CD4-positive, alpha-beta memory T cell (primary cell): ENCODE results near the gene CLEC4M. TPM values are rescaled to one million over a fixed set of nuclear protein-coding genes. Genes with fewer than 3 reads are reported as not detected.

ENCODE experiments used
- CTCF ChIA-PET: fragments of 350-600 bp; sonication (Branson Sonifier 250); formaldehyde crosslinking; loops from one replicate; lab custom pipeline; 2021; ENCODE audit warnings: inconsistent platforms; ENCODE audit not compliant: partially characterized antibody; lab: Charles Lee
- POLR2A ChIA-PET: fragments of 350-600 bp; sonication (Branson Sonifier 250); formaldehyde crosslinking; loops from one replicate; lab custom pipeline; 2021; ENCODE audit not compliant: partially characterized antibody; lab: Charles Lee
- DNase-seq, 5 donors: peaks; one replicate each; pipeline versions ENCODE4 v3.0.0 to v3.0.0-alpha.2; 2020 to 2022; ENCODE audit warnings: mixed read lengths in 1 of 5
- H3K27ac ChIP-seq: one replicate; pipeline ENCODE4 v1.7.0; 2013; ENCODE audit warnings: low read depth, low read length
- H3K27me3 ChIP-seq: 2 replicates; pipeline ENCODE4 v1.7.0; 2013; ENCODE audit warnings: mild to moderate bottlenecking, low read length, moderate library complexity; ENCODE audit not compliant: insufficient read depth
- H3K36me3 ChIP-seq: 2 replicates; pipeline ENCODE4 v1.7.0; 2013; ENCODE audit warnings: mild to moderate bottlenecking, low read length, moderate library complexity; ENCODE audit not compliant: insufficient read depth
- H3K4me1 ChIP-seq: 2 replicates; pipeline ENCODE4 v1.7.0; 2013; ENCODE audit warnings: mild to moderate bottlenecking, low read length, moderate library complexity; ENCODE audit not compliant: insufficient read depth
- H3K4me3 ChIP-seq, 2 donors: one replicate each; pipeline ENCODE4 v1.7.0; 2013; ENCODE audit warnings: low read length in 2 of 2, mild to moderate bottlenecking in 1 of 2
- H3K9me3 ChIP-seq, 2 donors: one replicate each; pipeline ENCODE4 v1.7.0; 2013; ENCODE audit warnings: low read length in 2 of 2, control low read depth in 1 of 2; ENCODE audit not compliant: control insufficient read depth in 1 of 2
- H3K27ac Mint-ChIP-seq, 7 donors: one replicate each; pipeline ENCODE4 v1.8.0; 2020 to 2021; ENCODE audit warnings: mixed read lengths in 7 of 7, mild to moderate bottlenecking in 6 of 7, inconsistent platforms in 3 of 7, moderate library complexity in 3 of 7
- H3K27me3 Mint-ChIP-seq, 2 donors: one replicate each; pipeline ENCODE4 v1.8.0; 2020 to 2021; ENCODE audit warnings: mixed read lengths in 2 of 2
- H3K36me3 Mint-ChIP-seq, 2 donors: one replicate each; pipeline ENCODE4 v1.8.0; 2020 to 2021; ENCODE audit warnings: mixed read lengths in 2 of 2, inconsistent platforms in 1 of 2, mild to moderate bottlenecking in 1 of 2
- H3K4me1 Mint-ChIP-seq, 4 donors: one replicate each; pipeline ENCODE4 v1.8.0; 2020 to 2021; ENCODE audit warnings: mixed read lengths in 4 of 4, mild to moderate bottlenecking in 1 of 4
- H3K4me3 Mint-ChIP-seq, 8 donors: one replicate each; pipeline ENCODE4 v1.8.0; 2020 to 2021; ENCODE audit warnings: mixed read lengths in 8 of 8, mild to moderate bottlenecking in 7 of 8, moderate library complexity in 6 of 8, inconsistent platforms in 3 of 8
- H3K9me3 Mint-ChIP-seq, 8 donors: one replicate each; pipeline ENCODE4 v1.8.0; 2020 to 2021; ENCODE audit warnings: mixed read lengths in 8 of 8, mild to moderate bottlenecking in 5 of 8, inconsistent platforms in 3 of 8, moderate library complexity in 1 of 8
- intact Hi-C: fragments of 100-400 bp; cut with micrococcal nuclease; formaldehyde crosslinking; loops from one replicate; pipeline ENCODE4 v1.15.1; 2023
- polyA plus RNA-seq, 2 donors: library from polyadenylated mRNA; unstranded; fragments of 300-500 nt; fragmentation: Illumina TruSeq; gene quantifications; one replicate each; pipeline ENCODE4 v1.2.3, GENCODE V29; 2021
- total RNA-seq, 2 experiments: library from RNA; stranded (reverse); gene quantifications; one replicate each; pipeline ENCODE4 v1.2.3, GENCODE V29; 2021

The CLEC4M gene
- total and polyA plus RNA-seq, 4 experiments from 2014 or later = not detected

- DNase-seq = no peak
- H3K36me3 Mint-ChIP-seq = peaks cover 0 to 7% of the 10 kb centered on the region in 2 donors
- Histone ChIP-seq H3K4me1 (peaks cover 18% of the 10 kb centered on the region), H3K4me3 (no peak overlapping the region), H3K27ac (no peak overlapping the region), H3K27me3 (no peaks in the 10 kb centered on the region), H3K36me3 (no peaks in the 10 kb centered on the region), H3K9me3 (no peaks in the 10 kb centered on the region)
- peaks cover 0 to 26% (median 6%) of the 10 kb centered on the region in 8 donors for H3K9me3 Mint-ChIP-seq
- ChIA-PET CTCF (interaction anchor here (0.8 to 2.8 kb wide), 3 partner anchors 11 to 137 kb away, joined by 3 to 9 read pairs (median 3); partner anchors contain the start of gene TRAPPC5), POLR2A (interaction anchor here (0.7 kb wide), 1 partner anchor 10 kb away, joined by 3 read pairs; no protein-coding TSS in a partner anchor)
- H3K27ac Mint-ChIP-seq = no peak overlapping the region
- intact Hi-C loops = no loop called here
- peaks cover 9 to 12% of the 10 kb centered on the region in 2 donors for H3K27me3 Mint-ChIP-seq
- no peak overlapping the region for H3K4me3 Mint-ChIP-seq
- peaks cover 5 to 24% (median 15%) of the 10 kb centered on the region in 4 donors for H3K4me1 Mint-ChIP-seq
These were observed 54.8 kb downstream of the CLEC4M start for GRCh38 chr19:7817801-7818200.

DNA sequence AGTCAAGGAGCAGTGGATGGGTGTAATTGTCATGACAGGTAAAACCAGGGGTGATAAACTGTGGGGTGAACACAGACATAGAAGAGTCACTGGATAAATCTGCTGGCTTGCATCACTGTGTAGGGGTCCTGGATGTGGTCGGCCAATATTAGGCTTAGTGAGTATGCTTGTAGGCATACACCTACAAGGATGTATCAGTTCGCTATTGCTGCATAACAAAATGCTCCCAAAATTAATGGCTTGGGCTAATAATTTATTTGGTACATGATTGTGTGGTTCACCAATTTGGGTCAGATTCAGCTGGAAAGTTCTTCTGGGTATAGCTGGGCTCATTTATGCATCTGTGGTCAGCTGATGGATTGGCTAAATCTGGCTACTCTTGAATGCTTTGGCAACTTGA lies 55.8 kb downstream of the CLEC4M start:
- Mint-ChIP-seq H3K9me3 (peaks cover 0 to 24% (median 6%) of the 10 kb centered on the region in 8 donors), H3K4me1 (peaks cover 5 to 24% (median 15%) of the 10 kb centered on the region in 4 donors), H3K36me3 (peaks cover 0 to 7% of the 10 kb centered on the region in 2 donors), H3K27me3 (peaks cover 12 to 13% of the 10 kb centered on the region in 2 donors), H3K27ac (no peak overlapping the region), H3K4me3 (no peak overlapping the region)
- ChIA-PET POLR2A (interaction anchor here (1.9 kb wide), 1 partner anchor 138 kb away, joined by 4 read pairs; the partner anchor contains the start of gene TRAPPC5), CTCF (interaction anchor here (1.4 to 2.8 kb wide), 3 partner anchors 10 to 251 kb away, joined by 4 to 9 read pairs (median 6); no protein-coding TSS in a partner anchor)
- peaks cover 18% of the 10 kb centered on the region for H3K4me1 ChIP-seq
- no peaks in the 10 kb centered on the region for H3K36me3 ChIP-seq
- H3K4me3 ChIP-seq = no peak overlapping the region
- H3K9me3 ChIP-seq = no peaks in the 10 kb centered on the region
- intact Hi-C loops = no loop called here
- no peaks in the 10 kb centered on the region for H3K27me3 ChIP-seq
- DNase-seq = no peak
- no peak overlapping the region for H3K27ac ChIP-seq

Other genes starting within 250 kb of the CLEC4M start
- 1 to 10 TPM; 8.4 to 8.7 TPM for gene ZNF358, start 247.1 kb upstream of the CLEC4M start, total RNA-seq
- gene ZNF358, start 247.1 kb upstream of the CLEC4M start, polyA plus RNA-seq = 1 to 10 TPM in 1 of 2 donors, not detected in 1; 1.6 TPM
- gene MCOLN1, start 240.6 kb upstream of the CLEC4M start, total RNA-seq = 10 to 100 TPM; 14.1 to 14.9 TPM
- gene MCOLN1, start 240.6 kb upstream of the CLEC4M start, polyA plus RNA-seq = 1 to 10 TPM; 8.0 to 9.1 TPM
- gene PNPLA6, start 227.5 kb upstream of the CLEC4M start, total RNA-seq = 100 to 1,000 TPM; 168 to 169 TPM
- 10 to 100 TPM in 1 of 2 donors, 1 to 10 TPM in 1; 4.7 to 14.1 TPM for gene PNPLA6, start 227.5 kb upstream of the CLEC4M start, polyA plus RNA-seq
- under 1 TPM; 0.15 to 0.19 TPM for gene CAMSAP3, start 167.4 kb upstream of the CLEC4M start, total RNA-seq
- gene CAMSAP3, start 167.4 kb upstream of the CLEC4M start, polyA plus RNA-seq = under 1 TPM in 1 of 2 donors, not detected in 1; 0.07 TPM
- 10 to 100 TPM; 75.6 to 77.2 TPM for gene XAB2, start 133.7 kb upstream of the CLEC4M start, total RNA-seq
- gene XAB2, start 133.7 kb upstream of the CLEC4M start, polyA plus RNA-seq = 1 to 10 TPM; 5.4 to 9.6 TPM
- gene PET100, start 133.4 kb upstream of the CLEC4M start, total RNA-seq = 100 to 1,000 TPM; 120 to 144 TPM
- gene PET100, start 133.4 kb upstream of the CLEC4M start, polyA plus RNA-seq = 100 to 1,000 TPM; 127 to 279 TPM
- gene PCP2, start 129.5 kb upstream of the CLEC4M start, total RNA-seq = 1 to 10 TPM; 5.7 to 6.4 TPM
- gene PCP2, start 129.5 kb upstream of the CLEC4M start, polyA plus RNA-seq = 1 to 10 TPM in 1 of 2 donors, under 1 TPM in 1; 0.96 to 1.2 TPM
- gene STXBP2, start 126.1 kb upstream of the CLEC4M start, total RNA-seq = 100 to 1,000 TPM; 219 to 220 TPM
- gene STXBP2, start 126.1 kb upstream of the CLEC4M start, polyA plus RNA-seq = 10 to 100 TPM; 73.1 to 88.8 TPM
- not detected for gene RETN, start 94.2 kb upstream of the CLEC4M start, total RNA-seq
- gene RETN, start 94.2 kb upstream of the CLEC4M start, polyA plus RNA-seq = under 1 TPM; 0.48 to 0.94 TPM
- not detected for gene MCEMP1, start 86.2 kb upstream of the CLEC4M start, total RNA-seq
- gene MCEMP1, start 86.2 kb upstream of the CLEC4M start, polyA plus RNA-seq = not detected
- 10 to 100 TPM; 60.7 to 62.1 TPM for gene TRAPPC5, start 82.4 kb upstream of the CLEC4M start, total RNA-seq
- gene TRAPPC5, start 82.4 kb upstream of the CLEC4M start, polyA plus RNA-seq = 100 to 1,000 TPM; 144 to 153 TPM
- not detected for gene FCER2, start 61.1 kb upstream of the CLEC4M start, total RNA-seq
- under 1 TPM in 1 of 2 donors, not detected in 1; 0.93 TPM for gene FCER2, start 61.1 kb upstream of the CLEC4M start, polyA plus RNA-seq
- gene CLEC4G, start 31.1 kb upstream of the CLEC4M start, total RNA-seq = not detected
- gene CLEC4G, start 31.1 kb upstream of the CLEC4M start, polyA plus RNA-seq = not detected
- under 1 TPM; 0.17 to 0.28 TPM for gene CD209, start 15.7 kb upstream of the CLEC4M start, total RNA-seq
- not detected for gene CD209, start 15.7 kb upstream of the CLEC4M start, polyA plus RNA-seq
- 10 to 100 TPM; 11.9 to 14.1 TPM for gene EVI5L, start 67.0 kb downstream of the CLEC4M start, total RNA-seq
- gene EVI5L, start 67.0 kb downstream of the CLEC4M start, polyA plus RNA-seq = 1 to 10 TPM; 1.1 to 2.8 TPM
- gene PRR36, start 111.1 kb downstream of the CLEC4M start, total RNA-seq = under 1 TPM; 0.29 to 0.36 TPM
- gene PRR36, start 111.1 kb downstream of the CLEC4M start, polyA plus RNA-seq = under 1 TPM in 1 of 2 donors, not detected in 1; 0.06 TPM
- not detected for gene LRRC8E, start 125.3 kb downstream of the CLEC4M start, total RNA-seq
- gene LRRC8E, start 125.3 kb downstream of the CLEC4M start, polyA plus RNA-seq = not detected
- gene MAP2K7, start 140.6 kb downstream of the CLEC4M start, total RNA-seq = 10 to 100 TPM; 59.7 to 62.5 TPM
- gene MAP2K7, start 140.6 kb downstream of the CLEC4M start, polyA plus RNA-seq = 1 to 10 TPM in 1 of 2 donors, under 1 TPM in 1; 0.57 to 2.5 TPM
- gene TGFBR3L, start 151.6 kb downstream of the CLEC4M start, total RNA-seq = under 1 TPM; 0.93 to 1.00 TPM
- gene TGFBR3L, start 151.6 kb downstream of the CLEC4M start, polyA plus RNA-seq = not detected
- gene SNAPC2, start 157.1 kb downstream of the CLEC4M start, total RNA-seq = 10 to 100 TPM; 16.3 to 18.9 TPM
- gene SNAPC2, start 157.1 kb downstream of the CLEC4M start, polyA plus RNA-seq = 10 to 100 TPM in 1 of 2 donors, 1 to 10 TPM in 1; 9.0 to 22.1 TPM
- gene CTXN1, start 162.9 kb downstream of the CLEC4M start, total RNA-seq = not detected
- not detected for gene CTXN1, start 162.9 kb downstream of the CLEC4M start, polyA plus RNA-seq
- 10 to 100 TPM; 71.6 to 71.9 TPM for gene TIMM44, start 180.4 kb downstream of the CLEC4M start, total RNA-seq
- gene TIMM44, start 180.4 kb downstream of the CLEC4M start, polyA plus RNA-seq = 10 to 100 TPM; 11.6 to 15.4 TPM
- 10 to 100 TPM; 54.2 to 54.7 TPM for gene ELAVL1, start 242.4 kb downstream of the CLEC4M start, total RNA-seq
- 10 to 100 TPM; 56.2 to 57.8 TPM for gene ELAVL1, start 242.4 kb downstream of the CLEC4M start, polyA plus RNA-seq